Endothelial cell of umbilical vein (primary cell): Measurements from ENCODE around the gene SLC10A1. TPM values are rescaled to one million over a fixed set of nuclear protein-coding genes. Genes with fewer than 3 reads are reported as not detected.

ENCODE experiments used
- BruUV-seq: library from RNA; stranded (reverse); fragments of 400-500 nt; replicated peaks from 2 replicates; lab custom pipeline; 2021; lab: Mats Ljungman, UMichigan
- CTCF ChIA-PET: fragments of 300-600, 350-600 bp; sonication (Branson Sonifier 250); formaldehyde crosslinking; loops from one replicate; lab custom pipeline; 2021; ENCODE audit warnings: antibody characterized with exemption, inconsistent platforms; lab: Charles Lee
- POLR2A ChIA-PET: fragments of 300-600, 350-600 bp; sonication (Branson Sonifier 250); formaldehyde crosslinking; loops from one replicate; lab custom pipeline; 2021; ENCODE audit warnings: antibody characterized with exemption, inconsistent platforms; lab: Charles Lee
- DNase-seq: peaks from one replicate; pipeline ENCODE4 v3.0.0-alpha.2; 2011; ENCODE audit warnings: low read depth, low spot score
- FAIRE-seq: peaks from 2 replicates; lab custom pipeline; 2011; peaks lifted over from hg19 to GRCh38; lab: Jason Lieb, UNC
- H2AFZ ChIP-seq: 2 replicates; pipeline ENCODE4 v1.6.0; 2012; ENCODE audit warnings: low read depth, low read length, control low read depth, inconsistent platforms
- H3K27ac ChIP-seq: 2 replicates; pipeline ENCODE4 v1.5.1; 2011; ENCODE audit warnings: low read depth, mild to moderate bottlenecking, control low read depth, low read length, moderate library complexity; ENCODE audit not compliant: insufficient read depth
- H3K27me3 ChIP-seq, 2 experiments: 2 replicates each; pipeline versions ENCODE4 v1.6.0 to v1.6.1; 2011; ENCODE audit warnings: low read length in 2 of 2, mixed read lengths in 1 of 2; ENCODE audit not compliant: control insufficient read depth in 2 of 2, insufficient read depth in 2 of 2
- H3K36me3 ChIP-seq, 2 experiments: 2 replicates in 1 of 2; 3 replicates in 1 of 2; pipeline ENCODE4 v1.5.1; 2011; ENCODE audit warnings: low read length in 2 of 2, mild to moderate bottlenecking in 1 of 2, moderate library complexity in 1 of 2; ENCODE audit not compliant: control insufficient read depth in 2 of 2, insufficient read depth in 2 of 2; ENCODE audit errors: extremely low read depth in 1 of 2
- H3K4me1 ChIP-seq: 3 replicates; pipeline ENCODE4 v1.5.1; 2011; ENCODE audit warnings: mild to moderate bottlenecking, low read length; ENCODE audit not compliant: control insufficient read depth, insufficient read depth; ENCODE audit errors: extremely low read depth
- H3K4me2 ChIP-seq: 2 replicates; pipeline ENCODE4 v1.6.1; 2011; ENCODE audit warnings: low read length, control low read depth, mixed read lengths; ENCODE audit not compliant: insufficient read depth
- H3K4me3 ChIP-seq, 3 experiments: fragments of 200-600 bp in 1 of 3; sonication (generic), shearing (Covaris generic) in 1 of 3; replicated peaks in 1 of 3; 2 replicates each; pipeline ENCODE4 v1.5.1; 2011 to 2016; ENCODE audit warnings: control low read depth in 3 of 3, low read length in 3 of 3, mild to moderate bottlenecking in 2 of 3, inconsistent platforms in 1 of 3, low read depth in 1 of 3, moderate library complexity in 1 of 3; ENCODE audit not compliant: insufficient read depth in 1 of 3
- H3K79me2 ChIP-seq: 2 replicates; pipeline ENCODE4 v1.6.0; 2012; ENCODE audit warnings: low read length, inconsistent platforms; ENCODE audit not compliant: control insufficient read depth, insufficient read depth
- H3K9ac ChIP-seq: replicated peaks from 2 replicates; pipeline ENCODE3; 2011; ENCODE audit warnings: low read length, control low read depth; ENCODE audit not compliant: insufficient read depth; ENCODE audit errors: extremely low read depth
- H3K9me1 ChIP-seq: replicated peaks from 3 replicates; pipeline ENCODE4 v1.6.0; 2011; ENCODE audit warnings: mild to moderate bottlenecking, low read length; ENCODE audit not compliant: control insufficient read depth, insufficient read depth; ENCODE audit errors: extremely low read depth
- H3K9me3 ChIP-seq: replicated peaks from 2 replicates; pipeline ENCODE4 v1.5.1; 2012; ENCODE audit warnings: low read length, inconsistent platforms; ENCODE audit not compliant: control insufficient read depth, insufficient read depth
- H4K20me1 ChIP-seq: replicated peaks from 2 replicates; pipeline ENCODE3; 2011; ENCODE audit warnings: mild to moderate bottlenecking, low read length; ENCODE audit not compliant: control insufficient read depth, insufficient read depth; ENCODE audit errors: extremely low read depth
- EZH2 ChIP-seq: IDR thresholded peaks from 2 replicates; pipeline ENCODE4 v1.6.1; 2012; ENCODE audit warnings: borderline replicate concordance, low read depth, mild to moderate bottlenecking, moderate library complexity, low read length, inconsistent platforms; ENCODE audit not compliant: severe bottlenecking
- FOS ChIP-seq: IDR thresholded peaks from 2 replicates; pipeline ENCODE4 v1.6.1; 2011; ENCODE audit warnings: mild to moderate bottlenecking, low read length, moderate library complexity, borderline replicate concordance; ENCODE audit not compliant: insufficient read depth
- GATA2 ChIP-seq: IDR thresholded peaks from 2 replicates; pipeline ENCODE4 v1.7.0; 2011; ENCODE audit warnings: low read depth, mild to moderate bottlenecking, moderate library complexity, mixed read lengths, low read length; ENCODE audit not compliant: insufficient read length, insufficient read depth
- JUN ChIP-seq: IDR thresholded peaks from 2 replicates; pipeline ENCODE4 v1.6.1; 2011; ENCODE audit warnings: borderline replicate concordance, low read depth; ENCODE audit not compliant: insufficient read length, insufficient read depth
- MAX ChIP-seq: IDR thresholded peaks from 2 replicates; pipeline ENCODE4 v1.6.1; 2011; ENCODE audit not compliant: insufficient read depth, insufficient read length
- MYC ChIP-seq: IDR thresholded peaks from one replicate; pipeline ENCODE4 v1.6.1; 2011; ENCODE audit warnings: mild to moderate bottlenecking, low read depth, low read length
- POLR2A ChIP-seq: IDR thresholded peaks from 2 replicates; pipeline ENCODE4 v1.6.1; 2012; ENCODE audit warnings: low read depth, mild to moderate bottlenecking, control low read depth, low read length
- POLR2AphosphoS5 ChIP-seq: IDR thresholded peaks from 2 replicates; pipeline ENCODE4 v1.6.1; 2012; ENCODE audit warnings: low read depth, mild to moderate bottlenecking, control low read depth, low read length, moderate library complexity; ENCODE audit not compliant: insufficient read depth
- dilution Hi-C: fragments of 300-500 bp; cut with MboI; formaldehyde crosslinking; loops from one replicate; pipeline ENCODE4 v1.15.0; 2019; ENCODE audit warnings: low sequenced_read_pairs; ENCODE audit not compliant: extremely low pct_ligation_motif_present
- intact Hi-C: fragments of 100-400 bp; cut with micrococcal nuclease; formaldehyde crosslinking; loops from one replicate; pipeline ENCODE4 v1.10.0; 2022
- polyA plus RNA-seq, 4 experiments: library from polyadenylated mRNA; depleted of rRNA in 3 of 4; stranded (reverse) in 3 of 4; unstranded in 1 of 4; fragments of >200 nt; gene quantifications; 2 replicates each; pipeline versions ENCODE4 v1.2.1 to v1.2.3, GENCODE V29; 2011 to 2012; ENCODE audit warnings: missing spikeins in 1 of 4
- total RNA-seq: library from RNA; stranded (reverse); gene quantifications from 2 replicates; pipeline ENCODE4 v1.2.3, GENCODE V29; 2021
- TF ChIP-seq, protein P1 (sequence below), 2 donors: IDR thresholded peaks; 1 replicate in 1 of 2; 2 replicates in 1 of 2; pipeline ENCODE4 v1.5.1; 2011; ENCODE audit warnings: low read length in 2 of 2, mild to moderate bottlenecking in 2 of 2, moderate library complexity in 2 of 2, control low read depth in 1 of 2, inconsistent platforms in 1 of 2, low read depth in 1 of 2; ENCODE audit not compliant: insufficient read depth in 1 of 2; ENCODE audit errors: extremely low read depth in 1 of 2

The SLC10A1 gene
- total and polyA plus RNA-seq, 2 donors (not counting 3 experiments of a cell fraction or from before 2014, with no cell fraction given): not detected

GRCh38 chr14:69811227-69811867 lies 14.3 kb upstream of the SLC10A1 start:
- Histone ChIP-seq H3K9ac (no peak overlapping the region), H3K27ac (no peak overlapping the region), H2AFZ (no peak overlapping the region), H3K4me1 (no peaks in the 10 kb centered on the region), H3K9me1 (no peaks in the 10 kb centered on the region), H3K4me2 (no peak overlapping the region), H4K20me1 (no peaks in the 10 kb centered on the region), H3K36me3 (no peaks in the 10 kb centered on the region), H3K4me3 (no peak overlapping the region), H3K27me3 (peaks cover 0 to 12% of the 10 kb centered on the region in 2 experiments), H3K9me3 (no peaks in the 10 kb centered on the region), H3K79me2 (no peaks in the 10 kb centered on the region)
- ChIA-PET CTCF (interaction anchor here (0.9 to 2.0 kb wide), 2 partner anchors 80 to 217 kb away, joined by 6 to 18 read pairs; no protein-coding TSS in a partner anchor), POLR2A (no interaction called here)
- no peak for TF ChIP-seq JUN
- TF ChIP-seq MYC: no peak
- no peak for TF ChIP-seq FOS
- no peak for TF ChIP-seq MAX
- TF ChIP-seq EZH2: no peak
- TF ChIP-seq POLR2AphosphoS5: no peak
- TF ChIP-seq GATA2: no peak
- no peak for TF ChIP-seq POLR2A
- TF ChIP-seq, protein P1, sequence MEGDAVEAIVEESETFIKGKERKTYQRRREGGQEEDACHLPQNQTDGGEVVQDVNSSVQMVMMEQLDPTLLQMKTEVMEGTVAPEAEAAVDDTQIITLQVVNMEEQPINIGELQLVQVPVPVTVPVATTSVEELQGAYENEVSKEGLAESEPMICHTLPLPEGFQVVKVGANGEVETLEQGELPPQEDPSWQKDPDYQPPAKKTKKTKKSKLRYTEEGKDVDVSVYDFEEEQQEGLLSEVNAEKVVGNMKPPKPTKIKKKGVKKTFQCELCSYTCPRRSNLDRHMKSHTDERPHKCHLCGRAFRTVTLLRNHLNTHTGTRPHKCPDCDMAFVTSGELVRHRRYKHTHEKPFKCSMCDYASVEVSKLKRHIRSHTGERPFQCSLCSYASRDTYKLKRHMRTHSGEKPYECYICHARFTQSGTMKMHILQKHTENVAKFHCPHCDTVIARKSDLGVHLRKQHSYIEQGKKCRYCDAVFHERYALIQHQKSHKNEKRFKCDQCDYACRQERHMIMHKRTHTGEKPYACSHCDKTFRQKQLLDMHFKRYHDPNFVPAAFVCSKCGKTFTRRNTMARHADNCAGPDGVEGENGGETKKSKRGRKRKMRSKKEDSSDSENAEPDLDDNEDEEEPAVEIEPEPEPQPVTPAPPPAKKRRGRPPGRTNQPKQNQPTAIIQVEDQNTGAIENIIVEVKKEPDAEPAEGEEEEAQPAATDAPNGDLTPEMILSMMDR (IDR thresholded peaks at IDR 0.05; ENCODE audit: extremely low read depth in 1 of 2, insufficient read depth in 1 of 2, low read depth in 1 of 2, low read length in 2 of 2): no peak
- intact Hi-C loops (no loop called here), dilution Hi-C loops (no loop called here)
- no TSS peak for BruUV-seq
- FAIRE-seq (no peak), DNase-seq (no peak)
